Naive B cell (primary cell): ENCODE results near the gene TNNC2. TPM values are rescaled to one million over a fixed set of nuclear protein-coding genes. Genes with fewer than 3 reads are reported as not detected.
"Not testable (repeated sequence)": the region's sequence is repeated elsewhere in the genome, so short reads cannot be mapped to it uniquely, and the experiment has no call there.

ENCODE experiments used
- ATAC-seq, 2 donors: fragments of 150-1000 bp; cut with Tn5 transposase; 2 replicates each; pipeline ENCODE4 v1.10.0; 2021; ENCODE audit warnings: low read depth in 2 of 2, mild to moderate bottlenecking in 2 of 2, moderate library complexity in 2 of 2
- DNase-seq: peaks from one replicate; pipeline ENCODE4 v3.0.0; 2022
- H3K27ac Mint-ChIP-seq, 6 donors: one replicate each; pipeline ENCODE4 v1.8.0; 2020 to 2022; ENCODE audit warnings: mild to moderate bottlenecking in 6 of 6, mixed read lengths in 6 of 6, moderate library complexity in 5 of 6, inconsistent platforms in 2 of 6
- H3K27me3 Mint-ChIP-seq, 3 donors: one replicate each; pipeline ENCODE4 v1.8.0; 2021 to 2022; ENCODE audit warnings: mixed read lengths in 3 of 3, mild to moderate bottlenecking in 1 of 3
- H3K36me3 Mint-ChIP-seq, 2 donors: one replicate each; pipeline ENCODE4 v1.8.0; 2020 to 2022; ENCODE audit warnings: mixed read lengths in 2 of 2, inconsistent platforms in 1 of 2, mild to moderate bottlenecking in 1 of 2
- H3K4me1 Mint-ChIP-seq, 3 donors: one replicate each; pipeline ENCODE4 v1.8.0; 2020 to 2022; ENCODE audit warnings: mixed read lengths in 3 of 3, inconsistent platforms in 1 of 3, mild to moderate bottlenecking in 1 of 3, moderate library complexity in 1 of 3
- H3K4me3 Mint-ChIP-seq, 8 donors: one replicate each; pipeline ENCODE4 v1.8.0; 2020 to 2022; ENCODE audit warnings: mild to moderate bottlenecking in 8 of 8, mixed read lengths in 8 of 8, moderate library complexity in 8 of 8, inconsistent platforms in 2 of 8
- H3K9me3 Mint-ChIP-seq, 7 donors: one replicate each; pipeline ENCODE4 v1.8.0; 2020 to 2022; ENCODE audit warnings: mixed read lengths in 7 of 7, mild to moderate bottlenecking in 5 of 7, inconsistent platforms in 2 of 7, moderate library complexity in 1 of 7
- polyA plus RNA-seq, 6 donors: library from polyadenylated mRNA; unstranded; fragments of 300-500 nt; fragmentation: Illumina TruSeq; gene quantifications; one replicate each; pipeline ENCODE4 v1.2.3, GENCODE V29; 2021; ENCODE audit warnings: low read depth in 6 of 6

TNNC2 gene
- polyA plus RNA-seq, 6 donors from 2014 or later = 0.64 to 1.2 (median 0.69) TPM; not detected in 3

GRCh38 chr20:45810191-45810970 is 16.7 kb downstream of the TNNC2 start:
- peak overlapping the region in 3 of 8 donors; percentile 32 to 42 (median 33) for H3K4me3 Mint-ChIP-seq
- DNase-seq (no peak), ATAC-seq (no peak)
- no peaks in the 10 kb centered on the region for H3K9me3 Mint-ChIP-seq
- no peaks in the 10 kb centered on the region for H3K27me3 Mint-ChIP-seq
- peak overlapping the region in 2 of 6 donors; percentile 42 to 55 for H3K27ac Mint-ChIP-seq
- peaks cover 10 to 22% of the 10 kb centered on the region in 2 donors for H3K36me3 Mint-ChIP-seq
- H3K4me1 Mint-ChIP-seq = peaks cover 13 to 22% (median 18%) of the 10 kb centered on the region in 3 donors

- Mint-ChIP-seq H3K4me3 (no peak overlapping the region), H3K27ac (peak overlapping the region in 1 of 6 donors; percentile 44), H3K36me3 (peaks cover 9 to 25% of the 10 kb centered on the region in 2 donors), H3K27me3 (no peaks in the 10 kb centered on the region), H3K9me3 (no peaks in the 10 kb centered on the region), H3K4me1 (peaks cover 5 to 15% (median 15%) of the 10 kb centered on the region in 3 donors)
- DNase-seq (no peak), ATAC-seq (no peak)
Measured at GRCh38 chr20:45801851-45802250, 25.3 kb downstream of the TNNC2 start.

GRCh38 chr20:45798935-45799642 is 28.0 kb downstream of the TNNC2 start:
- H3K9me3 Mint-ChIP-seq = no peaks in the 10 kb centered on the region
- DNase-seq (peak; percentile 51), ATAC-seq (peak; percentile 84 to 92)
- H3K27ac Mint-ChIP-seq = peak overlapping the region in 4 of 6 donors; percentile 1 to 87 (median 60)
- H3K4me3 Mint-ChIP-seq = peak overlapping the region in 1 of 8 donors; percentile 22
- H3K4me1 Mint-ChIP-seq = peaks cover 5 to 22% (median 15%) of the 10 kb centered on the region in 3 donors
- H3K27me3 Mint-ChIP-seq = no peaks in the 10 kb centered on the region
- peaks cover 12 to 25% of the 10 kb centered on the region in 2 donors for H3K36me3 Mint-ChIP-seq

- DNase-seq, H3K4me3 Mint-ChIP-seq, H3K9me3 Mint-ChIP-seq, H3K27me3 Mint-ChIP-seq, H3K27ac Mint-ChIP-seq, ATAC-seq: not testable (repeated sequence)
- Mint-ChIP-seq H3K4me1 (peaks cover 6 to 25% (median 19%) of the 10 kb centered on the region in 3 donors), H3K36me3 (peaks cover 12 to 18% of the 10 kb centered on the region in 2 donors)
Measured at GRCh38 chr20:45797955-45798354, 29.2 kb downstream of the TNNC2 start.

- H3K27ac Mint-ChIP-seq, ATAC-seq, H3K9me3 Mint-ChIP-seq, H3K4me3 Mint-ChIP-seq, H3K27me3 Mint-ChIP-seq, DNase-seq: not testable (repeated sequence)
- Mint-ChIP-seq H3K4me1 (peaks cover 10 to 29% (median 24%) of the 10 kb centered on the region in 3 donors), H3K36me3 (peaks cover 12 to 18% of the 10 kb centered on the region in 2 donors)
Measured at GRCh38 chr20:45797510-45797909, 29.6 kb downstream of the TNNC2 start.

- Mint-ChIP-seq H3K4me3 (peak overlapping the region in 1 of 8 donors; percentile 33), H3K27ac (peak overlapping the region in 2 of 6 donors; percentile 20 to 80), H3K9me3 (no peaks in the 10 kb centered on the region), H3K27me3 (no peaks in the 10 kb centered on the region), H3K4me1 (peaks cover 16 to 37% (median 31%) of the 10 kb centered on the region in 3 donors), H3K36me3 (peaks cover 12 to 18% of the 10 kb centered on the region in 2 donors)
- ATAC-seq = no peak
- DNase-seq = no peak
Measured at GRCh38 chr20:45796337-45797065, 30.6 kb downstream of the TNNC2 start.

GRCh38 chr20:45792317-45793118 is 34.6 kb downstream of the TNNC2 start:
- Mint-ChIP-seq H3K4me1 (peaks cover 12 to 27% (median 20%) of the 10 kb centered on the region in 3 donors), H3K4me3 (peak overlapping the region; percentile 75 to 100 (median 97)), H3K27me3 (no peaks in the 10 kb centered on the region), H3K27ac (peak overlapping the region; percentile 93 to 98 (median 96)), H3K36me3 (peaks cover 8 to 18% of the 10 kb centered on the region in 2 donors), H3K9me3 (no peaks in the 10 kb centered on the region)
- peak; percentile 41 for DNase-seq
- ATAC-seq = peak; percentile 31 to 37

- H3K36me3 Mint-ChIP-seq = no peaks in the 10 kb centered on the region
- H3K27me3 Mint-ChIP-seq = no peaks in the 10 kb centered on the region
- DNase-seq (no peak), ATAC-seq (no peak)
- peak overlapping the region in 1 of 8 donors; percentile 15 for H3K4me3 Mint-ChIP-seq
- peaks cover 15 to 27% (median 17%) of the 10 kb centered on the region in 3 donors for H3K4me1 Mint-ChIP-seq
- no peak overlapping the region for H3K27ac Mint-ChIP-seq
- H3K9me3 Mint-ChIP-seq = no peaks in the 10 kb centered on the region
Measured at GRCh38 chr20:45788351-45788750, 38.8 kb downstream of the TNNC2 start.

- H3K4me1 Mint-ChIP-seq = peaks cover 0 to 8% (median 7%) of the 10 kb centered on the region in 3 donors
- no peak overlapping the region for H3K27ac Mint-ChIP-seq
Measured at GRCh38 chr20:45783656-45784294, 43.3 kb downstream of the TNNC2 start.

GRCh38 chr20:45782890-45783289 is 44.2 kb downstream of the TNNC2 start:
- Mint-ChIP-seq H3K4me3 (no peak overlapping the region), H3K36me3 (no peaks in the 10 kb centered on the region), H3K9me3 (no peaks in the 10 kb centered on the region), H3K4me1 (peaks cover 0 to 8% (median 7%) of the 10 kb centered on the region in 3 donors), H3K27me3 (peaks cover 14 to 28% (median 18%) of the 10 kb centered on the region in 3 donors), H3K27ac (no peak overlapping the region)
- no peak for ATAC-seq
- DNase-seq = no peak

More at GRCh38 chr20:45783656-45784294, 43.3 kb downstream of the TNNC2 start:
- ATAC-seq (no peak), DNase-seq (no peak)
- Mint-ChIP-seq H3K27me3 (peaks cover 10 to 25% (median 18%) of the 10 kb centered on the region in 3 donors), H3K4me3 (no peak overlapping the region), H3K36me3 (no peaks in the 10 kb centered on the region), H3K9me3 (no peaks in the 10 kb centered on the region)

GRCh38 chr20:45781391-45781931 is 45.7 kb downstream of the TNNC2 start:
- H3K27ac Mint-ChIP-seq = peak overlapping the region in 1 of 6 donors; percentile 3
- peaks cover 16 to 32% (median 18%) of the 10 kb centered on the region in 3 donors for H3K27me3 Mint-ChIP-seq
- no peaks in the 10 kb centered on the region for H3K9me3 Mint-ChIP-seq
- DNase-seq (no peak), ATAC-seq (no peak)
- H3K36me3 Mint-ChIP-seq = no peaks in the 10 kb centered on the region
- H3K4me1 Mint-ChIP-seq = peaks cover 0 to 8% (median 7%) of the 10 kb centered on the region in 3 donors
- no peak overlapping the region for H3K4me3 Mint-ChIP-seq

- no peak for DNase-seq
- Mint-ChIP-seq H3K36me3 (no peaks in the 10 kb centered on the region), H3K9me3 (no peaks in the 10 kb centered on the region), H3K27ac (peak overlapping the region in 2 of 6 donors; percentile 7 to 39), H3K27me3 (peaks cover 16 to 44% (median 27%) of the 10 kb centered on the region in 3 donors), H3K4me3 (no peak overlapping the region), H3K4me1 (peaks cover 0 to 8% (median 7%) of the 10 kb centered on the region in 3 donors)
- no peak for ATAC-seq
Measured at GRCh38 chr20:45780159-45780558, 47.0 kb downstream of the TNNC2 start.
